Lower leg skin (tissue), 3 donors: Measurements from ENCODE around the gene SWT1.

ENCODE experiments used
- CTCF ChIP-seq, 3 donors: fragments of 450-650 bp; IDR thresholded peaks; one replicate each; pipeline ENCODE4 v1.5.1; 2016; ENCODE audit warnings: antibody characterized with exemption in 3 of 3, mild to moderate bottlenecking in 3 of 3, moderate library complexity in 2 of 3
- POLR2A ChIP-seq, 2 donors: fragments of 450-650 bp; IDR thresholded peaks; one replicate each; pipeline ENCODE4 v1.6.1; 2016 to 2017; ENCODE audit warnings: antibody characterized with exemption in 2 of 2, mild to moderate bottlenecking in 1 of 2, moderate library complexity in 1 of 2

GRCh38 chr1:185260611-185261010 is 103.6 kb downstream of the SWT1 start:
- no peak for TF ChIP-seq CTCF (IDR thresholded peaks at IDR 0.05)
- no peak for TF ChIP-seq POLR2A (IDR thresholded peaks at IDR 0.05)
